ENCODE results near the gene XPNPEP1.
A peak's percentile ranks its signal among the peaks of the same experiment; 100 is the strongest.
"Not testable (repeated sequence)": the region's sequence is repeated elsewhere in the genome, so short reads cannot be mapped to it uniquely, and the experiment has no call there.

XPNPEP1 gene

DNA sequence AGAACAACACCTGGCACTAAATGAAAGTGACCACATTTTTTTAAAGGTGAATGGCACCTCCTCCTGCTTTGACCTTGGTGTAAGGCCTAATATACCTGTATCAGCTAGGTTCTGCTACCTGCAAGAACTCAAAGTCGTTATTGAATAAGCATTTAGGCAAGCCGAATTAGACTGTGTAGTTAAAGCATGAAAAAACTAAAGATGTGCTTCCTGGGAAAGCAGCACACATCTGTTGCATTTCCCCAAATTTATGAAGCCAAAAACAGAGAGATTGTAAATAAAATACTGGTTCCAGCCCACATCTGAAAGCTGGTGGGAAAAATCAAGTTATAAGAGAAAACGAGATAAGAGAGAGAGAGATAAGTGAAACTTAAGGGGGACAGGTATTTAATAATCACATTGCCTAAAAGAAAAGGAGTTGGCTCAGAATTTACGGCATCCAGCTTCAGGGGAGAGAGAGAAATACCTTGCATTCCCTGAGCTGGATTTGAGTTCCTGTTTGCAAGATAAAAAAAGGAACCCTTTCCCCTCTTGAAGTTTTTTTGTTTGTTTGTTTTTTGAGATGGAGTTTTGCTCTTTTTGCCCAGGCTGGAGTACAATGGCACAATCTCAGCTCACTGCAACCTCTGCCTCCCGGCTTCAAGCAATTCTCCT lies 1.8 kb upstream of the XPNPEP1 start:
- DNase-seq (ENCODE audit: low read depth, low spot score), result no peak

DNA sequence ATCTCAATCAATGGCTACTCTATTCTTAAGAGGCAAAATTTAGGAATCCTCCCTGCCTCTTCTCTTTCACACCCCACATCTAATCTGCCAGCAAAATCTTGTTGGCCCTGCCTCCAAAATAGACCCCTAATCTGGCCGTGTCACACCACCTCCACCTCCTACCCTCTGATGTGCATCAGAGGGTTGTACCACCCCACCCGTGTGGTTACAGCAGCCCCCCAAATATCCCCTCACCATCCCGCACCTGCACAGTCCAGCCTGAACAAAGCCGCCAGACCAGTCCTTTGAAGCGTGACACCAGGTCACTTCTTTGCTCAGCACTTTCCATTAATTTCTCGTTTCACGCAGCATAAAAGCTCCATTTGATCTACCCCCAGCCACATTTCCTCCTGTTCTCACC lies 776 bp upstream of the XPNPEP1 start:
- no peak for DNase-seq (ENCODE audit: low read depth, low spot score)

DNA sequence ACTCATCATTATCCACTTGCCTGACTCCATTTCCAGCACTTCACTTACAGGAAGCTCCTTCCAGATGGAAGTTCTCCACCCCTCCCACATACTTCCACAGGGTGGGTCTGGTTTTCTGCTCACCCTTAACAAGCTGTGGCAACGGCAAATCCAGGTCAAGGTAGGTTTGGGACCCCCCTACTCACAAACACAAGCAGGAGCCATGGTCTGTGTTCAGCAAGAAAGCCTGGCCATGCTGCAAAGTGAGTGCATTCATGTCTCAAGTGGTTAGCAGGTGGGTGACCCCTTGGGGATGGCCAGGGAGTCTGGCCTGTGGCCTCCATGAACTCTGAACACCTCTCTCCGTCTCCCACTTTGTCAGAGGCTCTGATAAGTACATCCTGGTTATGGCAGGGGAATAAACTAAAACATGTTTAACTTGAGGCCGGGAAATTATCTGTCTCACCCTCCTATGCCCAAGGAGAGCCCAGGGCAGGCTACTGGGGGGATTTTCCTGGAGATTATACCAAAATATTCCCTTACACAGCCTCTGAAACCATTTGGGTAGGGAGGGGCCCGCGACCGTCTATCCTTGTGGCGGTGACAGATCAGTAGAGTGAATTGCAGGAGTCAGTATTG lies 844 bp downstream of the XPNPEP1 start:
- no peak for DNase-seq (ENCODE audit: low read depth, low spot score)

DNA sequence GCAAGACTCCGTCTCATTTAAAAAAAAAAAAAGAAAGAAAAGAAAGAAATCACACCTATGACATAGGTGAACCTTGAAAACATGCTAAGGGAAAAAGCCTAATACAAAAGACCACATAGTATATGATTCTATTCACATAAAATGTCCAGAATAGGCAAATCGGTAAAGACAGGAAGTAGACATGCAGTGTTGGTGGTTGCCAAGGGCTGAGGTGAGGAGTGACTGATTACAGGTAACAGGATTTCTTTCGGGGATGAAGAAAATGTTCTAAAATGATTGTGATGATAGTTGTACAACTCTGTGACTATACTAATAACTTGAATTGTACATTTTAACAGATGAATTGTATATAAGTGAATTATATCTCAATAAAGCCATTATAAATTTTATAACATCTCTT lies 3.3 kb downstream of the XPNPEP1 start:
- DNase-seq (ENCODE audit: low read depth, low spot score), result no peak

DNA sequence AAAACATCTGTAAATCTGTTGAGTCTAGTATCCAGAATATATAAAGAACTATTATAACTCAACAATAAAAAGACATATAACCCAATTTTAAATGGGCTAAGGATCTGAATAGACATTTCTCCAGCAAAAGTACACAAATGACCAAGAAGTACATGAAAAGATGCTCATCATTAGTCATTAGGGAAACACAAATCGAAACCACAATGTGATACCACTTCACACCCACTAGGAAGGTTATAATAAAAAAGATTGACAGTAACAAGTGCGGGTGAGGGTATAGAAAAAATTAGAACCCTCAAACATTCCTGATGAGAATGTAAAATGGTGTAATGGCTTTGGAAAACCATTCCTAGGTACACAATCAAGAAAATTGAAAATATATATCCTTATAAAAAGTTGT lies 4.1 kb downstream of the XPNPEP1 start:
- no peak for DNase-seq (ENCODE audit: low read depth, low spot score)

DNA sequence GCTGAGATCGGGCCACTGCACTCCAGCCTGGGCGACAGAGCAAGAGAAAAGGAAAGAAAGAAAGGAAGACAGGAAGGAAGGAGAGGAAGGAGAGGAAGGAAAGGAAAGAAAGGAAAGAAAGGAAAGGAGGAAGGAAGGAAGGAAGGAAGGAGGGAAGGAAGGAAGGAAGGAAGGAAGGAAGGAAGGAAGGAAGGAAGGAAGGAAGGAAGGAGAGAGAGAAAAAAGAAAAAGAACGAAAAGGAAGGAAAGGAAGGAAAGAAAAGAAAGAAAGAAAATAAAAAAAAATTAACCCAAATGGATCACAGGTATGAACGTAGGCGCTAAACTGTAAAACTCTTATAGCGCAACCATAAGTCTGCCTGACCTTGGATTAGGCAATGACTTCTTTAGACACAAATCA lies 4.6 kb downstream of the XPNPEP1 start:
- not testable (repeated sequence) for DNase-seq (ENCODE audit: low read depth, low spot score)

DNA sequence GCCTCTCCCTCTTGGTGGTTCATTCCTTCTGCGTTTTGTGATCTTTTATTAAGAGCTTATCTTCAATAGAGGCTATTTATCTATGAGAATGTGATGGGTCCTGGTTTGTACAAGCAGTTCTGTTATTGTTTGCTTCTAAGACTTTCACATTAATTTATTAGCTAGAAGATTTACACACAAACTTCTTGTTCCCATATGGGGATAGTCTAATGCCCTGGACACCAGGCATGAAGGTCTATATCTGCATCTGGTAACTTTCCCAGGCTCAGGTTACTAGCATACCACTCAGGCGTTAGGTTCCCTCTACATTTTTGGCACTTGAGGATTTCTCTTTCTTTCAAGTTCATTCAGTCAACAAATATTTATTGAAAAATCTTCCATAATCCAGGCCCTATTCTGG lies 7.7 kb downstream of the XPNPEP1 start:
- DNase-seq (ENCODE audit: low read depth, low spot score), result no peak

DNA sequence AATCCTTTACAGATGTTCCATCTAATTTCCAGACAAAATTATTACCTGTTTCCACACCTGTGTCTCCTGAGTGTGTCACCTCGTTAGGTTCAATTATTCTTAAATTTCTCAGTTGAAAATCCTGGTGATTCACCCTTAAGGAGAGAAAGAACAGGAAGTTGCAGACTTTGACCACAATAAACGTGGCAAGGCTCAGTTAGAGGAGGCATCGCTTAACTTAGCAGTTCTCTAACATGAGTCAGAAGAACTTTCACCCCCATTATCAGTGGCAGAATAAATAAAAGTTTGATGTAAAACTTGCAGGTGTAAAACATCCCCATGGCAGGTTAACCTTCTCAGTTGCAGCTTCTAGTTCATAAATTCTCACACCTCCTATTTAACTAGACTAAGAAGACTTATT lies 8.3 kb downstream of the XPNPEP1 start:
- DNase-seq (ENCODE audit: low read depth, low spot score), result no peak

DNA sequence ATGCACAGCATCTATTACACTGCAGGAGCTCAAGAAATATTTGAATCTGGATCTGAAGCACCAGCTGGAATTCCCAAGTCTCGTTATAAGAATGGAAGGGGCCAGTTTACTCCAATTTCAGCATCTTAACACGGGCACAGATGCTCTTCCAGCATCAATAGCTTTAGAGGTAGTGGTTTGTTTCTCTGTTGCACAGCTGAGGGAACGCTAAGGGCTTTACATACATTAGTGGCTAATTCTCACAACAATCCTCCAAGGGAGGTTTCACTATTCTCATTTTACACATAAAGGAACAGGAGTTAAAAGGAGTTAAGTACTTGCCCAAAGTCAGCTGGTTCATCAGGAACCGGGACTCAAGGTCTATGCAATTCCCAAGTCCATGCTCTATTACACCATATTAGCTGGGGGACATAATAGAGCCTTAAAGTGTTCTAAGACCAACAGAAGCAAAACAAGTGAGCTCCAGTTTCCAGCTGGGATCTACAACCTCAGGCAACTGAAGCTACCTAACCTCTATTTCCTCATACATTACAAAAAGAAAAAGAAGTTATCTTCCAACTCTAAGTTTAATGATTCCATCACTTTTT lies 9.9 kb downstream of the XPNPEP1 start:
- DNase-seq (ENCODE audit: low read depth, low spot score), result no peak

DNA sequence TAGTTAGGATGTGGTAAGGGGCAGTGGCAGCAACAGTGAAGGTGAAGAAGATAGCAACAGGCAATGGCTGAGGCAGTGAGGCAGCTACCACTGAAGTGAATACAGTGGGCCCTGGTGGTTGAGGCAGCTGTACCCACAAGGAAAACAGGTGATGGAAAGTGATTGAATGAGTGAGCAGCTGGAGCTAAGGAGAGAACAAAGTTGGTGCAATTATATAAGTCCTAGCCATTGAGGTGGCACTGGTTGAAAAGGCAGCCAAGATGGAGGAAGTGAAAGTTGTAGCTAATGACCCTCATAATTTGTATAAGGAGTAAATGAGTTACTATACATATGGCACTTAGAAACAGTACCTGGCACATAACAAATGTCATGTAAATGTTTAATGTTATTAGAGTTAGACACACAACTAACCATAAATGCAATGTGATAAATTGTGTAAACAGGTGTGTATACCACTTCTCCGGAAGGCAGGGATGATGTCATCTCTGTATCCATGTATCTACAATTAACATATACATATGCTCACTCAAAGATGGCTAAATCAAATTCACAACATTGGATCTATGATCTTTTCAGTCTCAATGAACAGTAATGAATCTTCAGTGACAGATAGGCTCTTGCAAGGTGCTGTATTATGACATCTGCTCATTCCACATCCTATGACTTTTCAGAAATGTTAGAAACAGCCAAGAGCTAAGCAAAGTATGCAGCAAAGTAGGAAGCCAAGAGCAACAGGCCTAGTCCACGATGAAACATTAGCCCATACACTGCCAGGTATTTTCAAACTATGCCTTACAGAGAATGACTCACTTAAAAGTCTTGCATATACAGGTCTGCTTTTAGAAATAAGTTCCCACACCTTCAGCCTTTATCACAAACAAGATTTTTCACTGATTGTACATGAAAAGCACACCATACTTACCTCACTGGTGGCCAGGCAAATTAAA lies 10.7 kb downstream of the XPNPEP1 start:
- DNase-seq (ENCODE audit: low read depth, low spot score), result no peak

DNA sequence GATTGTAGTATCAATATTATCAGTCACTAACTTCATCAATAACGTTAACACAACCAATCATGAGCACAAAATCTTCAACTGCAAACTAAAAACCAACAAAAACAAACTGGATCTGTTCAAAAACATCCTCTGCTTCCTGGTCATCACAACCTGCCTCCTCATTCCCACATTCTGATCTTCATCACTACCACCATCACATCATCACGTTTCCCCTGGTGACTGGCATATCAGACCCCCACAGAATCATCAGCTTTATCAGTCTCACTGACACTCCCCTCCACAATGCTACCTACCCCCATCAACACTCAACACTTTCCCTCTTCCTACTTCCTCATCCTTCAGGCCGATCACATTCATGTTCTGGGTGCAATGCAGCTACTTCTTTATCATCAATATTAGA lies 11.4 kb downstream of the XPNPEP1 start:
- DNase-seq (ENCODE audit: low read depth, low spot score), result no peak

DNA sequence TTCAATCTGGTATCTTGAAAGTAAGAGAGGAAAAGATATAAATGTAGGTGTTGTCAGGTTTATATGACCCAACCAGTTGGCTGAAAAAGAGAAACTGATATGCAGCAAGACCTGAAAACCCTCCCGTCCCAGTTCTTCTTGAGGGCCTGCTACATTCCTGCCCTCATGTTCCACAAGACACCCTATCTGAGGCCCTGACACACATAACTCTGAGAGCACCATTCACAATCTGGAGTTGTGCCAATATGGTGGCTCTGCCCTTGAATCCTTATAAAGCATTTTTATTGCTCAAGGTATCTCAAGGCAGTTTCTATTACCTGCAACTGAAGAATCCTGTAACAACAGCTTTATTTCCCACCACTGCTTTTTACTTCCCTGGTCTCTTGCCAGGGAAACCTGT lies 17.0 kb downstream of the XPNPEP1 start:
- no peak for DNase-seq (ENCODE audit: low read depth, low spot score)

DNA sequence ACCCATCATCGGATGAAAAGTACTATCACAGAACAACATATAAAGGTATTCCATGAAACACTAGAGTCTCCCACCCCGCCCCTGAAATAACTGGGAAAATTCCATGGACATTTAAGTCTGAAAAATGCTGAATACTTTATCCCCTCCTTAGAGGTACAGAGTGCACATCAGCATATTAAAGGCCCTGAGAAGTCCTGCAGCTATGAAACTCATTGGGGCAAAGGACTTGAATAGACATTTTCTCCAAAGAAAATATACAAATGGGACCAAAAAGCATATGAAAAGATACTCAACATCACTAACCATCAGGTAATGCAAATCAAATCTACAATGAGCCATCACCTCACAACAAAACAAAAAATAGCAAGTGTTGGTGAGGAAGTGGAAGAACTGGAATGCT lies 18.9 kb downstream of the XPNPEP1 start:
- no peak for DNase-seq (ENCODE audit: low read depth, low spot score)

DNA sequence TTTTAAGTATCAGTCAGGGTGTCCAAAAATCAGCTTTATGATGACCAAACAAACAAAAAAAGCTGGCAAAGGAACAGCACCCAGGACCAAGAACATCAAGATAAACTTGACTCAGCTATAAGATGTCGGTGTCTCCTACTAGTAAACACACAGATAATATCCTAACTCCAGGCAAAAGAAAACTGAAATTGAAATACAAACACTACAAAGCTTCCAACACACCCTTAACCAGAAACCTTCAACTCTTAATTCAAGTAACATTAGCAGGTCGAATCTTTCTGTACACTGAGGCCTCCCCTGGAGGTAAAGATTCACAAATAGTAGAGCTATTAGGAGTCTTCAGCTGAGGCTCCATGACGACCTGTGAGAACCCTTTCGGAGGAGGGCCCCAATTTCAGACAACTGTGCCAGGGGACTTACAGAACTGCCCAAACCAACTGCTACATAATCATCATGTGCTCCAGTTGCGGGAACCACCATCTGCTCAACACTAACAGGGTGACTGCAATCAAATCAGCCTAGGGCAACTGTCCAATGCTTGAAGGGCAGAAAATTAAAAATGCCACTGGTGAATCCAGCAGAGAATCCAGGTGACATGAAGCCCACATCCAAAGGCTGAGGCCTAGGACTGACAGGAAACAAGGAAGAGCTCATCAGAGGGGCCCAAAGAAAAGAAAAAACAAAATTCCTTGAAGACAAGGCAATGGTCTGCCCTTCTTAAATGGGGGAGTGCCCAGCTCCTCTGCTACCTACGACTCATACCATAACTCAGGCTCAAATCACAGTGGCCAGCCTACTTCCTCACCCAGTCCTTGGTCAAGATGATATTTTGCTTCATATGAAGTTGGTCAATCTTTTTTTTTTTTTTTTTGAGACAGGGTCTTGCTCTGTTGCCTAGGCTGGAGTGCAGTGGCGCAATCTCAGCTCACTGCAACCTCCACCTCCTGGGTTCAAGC lies 20.0 kb downstream of the XPNPEP1 start:
- DNase-seq (ENCODE audit: low read depth, low spot score), result no peak

DNA sequence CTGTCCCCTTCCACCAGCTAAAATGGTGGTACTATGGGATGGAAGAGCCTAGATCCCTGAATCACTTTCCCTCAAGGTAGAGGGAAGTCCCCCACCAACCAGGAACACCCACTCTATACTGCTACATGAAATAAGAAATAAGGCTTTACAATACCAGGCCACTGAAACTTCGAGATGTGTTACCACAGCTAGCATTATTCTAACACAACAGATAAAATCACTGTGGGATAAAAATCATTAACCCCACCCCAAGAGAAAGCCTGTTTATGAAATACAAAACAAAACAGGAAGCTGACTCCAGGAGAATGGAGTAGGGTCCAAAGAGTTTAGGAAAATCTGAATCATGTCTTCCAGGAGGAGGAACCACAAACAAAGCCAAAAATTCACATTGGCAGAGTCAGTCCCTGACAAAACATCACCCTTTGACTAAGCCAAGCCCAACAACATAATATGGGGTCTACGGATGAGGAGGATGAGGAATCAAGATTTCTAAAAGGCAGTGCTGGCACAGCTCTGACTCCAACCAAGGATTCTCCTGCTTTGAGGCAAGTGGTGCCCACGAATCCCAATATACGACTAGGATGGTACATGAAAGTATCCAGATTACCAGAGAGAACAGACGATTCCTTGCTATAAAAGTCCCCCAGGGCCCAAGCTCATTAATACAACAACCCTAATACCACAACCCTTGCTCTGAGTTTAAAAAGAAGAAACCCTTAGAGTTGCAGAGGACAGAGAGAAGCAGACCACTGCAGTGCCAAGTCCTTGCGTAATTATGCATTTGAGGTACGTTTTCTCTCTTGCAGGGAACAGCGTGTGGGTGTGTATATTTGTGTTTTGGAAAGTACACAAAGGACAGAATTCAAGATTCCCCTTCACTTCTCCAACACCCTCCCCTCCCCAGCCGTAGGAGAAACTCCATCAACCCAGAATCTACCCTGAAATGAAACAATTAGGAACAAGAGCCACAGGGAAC lies 23.7 kb downstream of the XPNPEP1 start:
- DNase-seq (ENCODE audit: low read depth, low spot score), result no peak

DNA sequence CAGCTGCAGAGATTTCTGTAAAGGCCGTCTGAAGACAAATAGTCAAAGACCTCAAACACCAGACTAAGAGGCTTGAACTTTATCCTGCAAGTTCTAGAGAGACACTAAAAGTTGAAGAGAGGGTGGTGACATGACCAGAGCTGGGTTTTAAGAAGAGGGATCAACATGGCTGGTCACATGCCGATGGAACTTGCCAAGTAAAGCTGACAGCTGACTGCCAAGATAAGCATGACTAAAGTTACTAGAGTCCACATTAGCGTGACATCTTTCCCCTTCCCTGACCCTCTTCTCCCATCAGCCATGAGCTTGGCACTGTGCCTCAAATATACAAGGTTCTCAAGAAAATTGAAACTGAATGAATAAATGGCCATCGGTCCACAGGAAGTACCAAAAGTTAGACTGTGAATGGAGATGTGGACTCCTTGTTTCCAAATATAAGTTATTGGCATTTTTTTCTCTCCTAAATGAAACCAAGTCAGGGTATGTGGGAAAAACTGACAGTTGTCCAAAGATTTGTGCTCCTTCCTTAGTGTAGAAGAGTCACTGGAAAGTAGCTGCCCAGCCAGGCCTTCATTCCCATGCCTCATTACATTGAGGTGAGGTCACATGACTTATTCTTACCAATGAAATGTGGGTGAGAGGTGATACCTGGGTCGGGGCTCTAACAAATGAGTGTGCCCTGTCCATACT lies 24.5 kb downstream of the XPNPEP1 start:
- peak; percentile 49 for DNase-seq (ENCODE audit: low read depth, low spot score)

DNA sequence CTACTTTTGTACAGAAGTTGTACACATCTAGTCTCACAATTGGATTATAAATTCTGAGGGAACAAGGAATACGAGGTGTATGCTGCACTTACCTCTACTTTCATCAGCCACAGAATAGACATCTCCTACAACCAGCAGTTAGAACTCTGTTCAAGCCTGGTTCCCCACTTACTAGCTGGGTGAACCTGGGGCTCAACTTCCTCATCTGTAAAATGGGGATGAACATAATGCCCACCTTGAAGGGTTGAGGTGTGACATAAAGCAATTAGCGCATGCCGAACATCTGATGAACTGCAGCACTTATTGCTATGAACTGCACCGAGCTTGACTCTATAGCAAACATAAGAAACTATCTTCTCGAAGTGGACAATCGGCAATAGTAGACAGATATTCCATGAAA lies 25.3 kb downstream of the XPNPEP1 start:
- no peak for DNase-seq (ENCODE audit: low read depth, low spot score)

DNA sequence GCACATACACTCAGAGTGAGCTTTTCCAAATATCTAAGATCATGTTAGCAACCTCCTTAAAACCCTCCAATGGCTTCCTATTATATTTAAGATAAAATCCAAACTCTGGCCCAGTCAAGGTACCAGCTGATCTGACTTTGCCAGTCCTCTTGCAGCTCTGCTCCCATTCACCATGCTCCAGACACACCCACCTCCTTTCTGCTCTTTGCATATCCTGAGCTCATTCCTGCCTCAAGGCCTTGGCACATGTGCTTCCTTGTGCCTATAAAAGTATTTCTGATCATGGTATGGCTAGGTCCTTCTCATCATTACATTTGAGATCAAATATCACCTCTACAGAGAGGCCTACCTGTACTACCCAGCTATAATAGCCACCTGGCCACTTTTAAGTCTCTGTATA lies 27.5 kb downstream of the XPNPEP1 start:
- DNase-seq (ENCODE audit: low read depth, low spot score), result no peak

DNA sequence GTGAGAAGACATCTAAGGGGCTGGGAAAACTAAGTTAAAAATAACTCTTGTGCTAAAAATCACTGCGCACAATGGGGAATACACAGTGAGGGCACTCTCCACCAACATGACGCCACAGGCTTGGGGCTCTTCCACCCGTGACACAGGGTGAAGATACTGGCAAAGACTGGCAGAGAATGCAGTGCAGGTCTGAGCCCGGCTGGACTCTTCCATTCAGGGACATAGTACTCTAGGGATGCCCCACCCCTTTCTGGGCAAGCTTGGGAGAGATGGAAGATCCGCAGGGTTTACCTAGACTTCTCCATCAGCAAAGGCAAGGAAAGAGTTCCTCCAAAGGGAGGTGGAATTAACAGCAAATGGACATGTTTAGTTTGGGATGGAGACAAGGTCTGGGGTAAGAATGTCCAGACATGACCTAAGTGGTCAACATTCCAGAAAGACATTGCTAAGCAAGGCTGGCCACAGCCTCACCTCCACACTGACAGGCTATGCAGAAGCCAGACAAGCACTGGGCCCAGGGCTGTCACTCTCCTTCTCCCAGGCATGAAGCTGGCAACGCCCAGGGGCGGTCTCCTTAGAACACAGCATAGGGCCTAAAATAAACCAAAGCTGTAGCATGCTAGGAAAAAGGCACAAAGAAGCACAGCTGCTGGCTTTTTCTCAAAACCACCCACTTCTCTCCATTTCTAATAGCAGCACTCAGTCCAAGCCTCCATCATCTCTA lies 28.1 kb downstream of the XPNPEP1 start:
- DNase-seq (ENCODE audit: low read depth, low spot score), result no peak

Data from brain pericyte (primary cell).